CD4-positive, alpha-beta T cell treated with Interleukin-17A for 1 hour (primary cell): Measurements from ENCODE around the gene CCDC194.

Experiments used
- DNase-seq: peaks from one replicate; pipeline ENCODE4 v3.0.0-alpha.2; 2020

CCDC194 gene

DNA sequence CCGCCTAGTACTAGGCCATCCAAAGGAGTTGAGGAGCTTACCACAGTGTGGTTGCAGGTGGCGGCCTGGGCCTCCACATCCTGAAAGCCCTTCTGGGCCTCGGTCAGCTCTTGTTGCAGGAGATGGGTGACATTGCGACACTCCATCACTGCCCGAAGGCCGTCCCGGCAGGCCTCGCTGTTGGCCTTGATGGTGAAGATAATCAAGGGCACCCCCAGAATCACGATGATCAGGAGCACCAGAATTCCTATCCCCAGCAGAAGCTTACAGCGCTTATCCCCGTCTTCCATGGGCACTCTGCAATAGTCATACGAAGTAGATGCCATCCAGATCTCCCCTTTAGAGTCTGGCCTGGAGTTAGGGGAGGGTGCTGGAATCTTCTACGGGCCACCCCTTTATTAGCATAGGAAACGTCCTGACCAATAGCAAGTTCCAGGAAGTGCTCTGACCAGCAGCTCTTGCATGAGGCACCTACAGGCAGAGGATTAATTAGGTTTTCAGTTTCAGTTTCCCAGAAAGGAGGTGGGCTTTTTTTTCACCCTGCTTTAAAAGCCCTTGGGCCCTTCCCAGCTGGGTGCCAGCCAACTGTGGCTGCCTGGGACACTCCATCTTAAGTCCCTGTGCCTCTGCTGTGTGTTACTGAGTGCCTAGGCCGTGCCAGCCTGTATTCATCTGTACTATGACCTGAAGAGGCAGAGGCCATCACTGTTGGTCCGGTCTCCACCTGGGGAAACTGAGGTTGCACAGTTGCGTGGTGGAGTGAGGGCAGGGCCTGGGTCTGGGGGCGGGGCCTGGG lies 11.5 kb upstream of the CCDC194 start, which contains the start of gene BST2:
Gene BST2 (minus strand): TSS at position 381 of the 796 bp plus-strand sequence. CDS start 55 bp downstream, at position 326.
- peak; percentile 85 for DNase-seq

DNA sequence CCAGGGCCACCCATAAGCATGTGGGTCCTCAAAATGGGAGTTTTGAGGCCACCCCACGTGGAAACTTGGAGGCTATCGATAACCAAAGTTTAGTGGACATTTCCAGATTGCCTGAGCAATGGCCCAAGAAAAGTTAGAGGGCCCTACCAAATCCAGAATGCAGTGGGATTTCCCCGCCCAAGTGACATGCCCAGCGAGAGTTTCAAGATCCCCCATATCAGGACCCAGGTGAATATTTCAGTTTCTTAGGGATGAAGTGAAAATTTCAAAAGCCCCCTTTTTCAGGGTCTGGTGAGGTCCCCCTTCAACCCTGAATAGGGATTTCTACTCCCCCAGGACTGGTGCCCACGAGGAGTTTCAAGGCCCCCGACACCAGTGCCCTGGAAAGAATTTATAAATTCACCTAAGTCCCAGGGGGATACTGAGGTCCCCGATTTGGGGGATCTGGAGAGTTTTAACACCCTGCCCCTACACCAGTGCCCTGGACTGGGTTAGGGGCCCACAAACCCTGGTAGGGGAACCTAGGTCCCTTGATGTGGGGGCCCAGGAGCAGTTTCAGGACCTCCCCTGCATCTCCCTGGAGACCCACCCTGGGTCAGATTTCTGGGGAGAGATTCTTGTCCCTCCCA lies 10.7 kb upstream of the CCDC194 start:
- DNase-seq, result no peak

DNA sequence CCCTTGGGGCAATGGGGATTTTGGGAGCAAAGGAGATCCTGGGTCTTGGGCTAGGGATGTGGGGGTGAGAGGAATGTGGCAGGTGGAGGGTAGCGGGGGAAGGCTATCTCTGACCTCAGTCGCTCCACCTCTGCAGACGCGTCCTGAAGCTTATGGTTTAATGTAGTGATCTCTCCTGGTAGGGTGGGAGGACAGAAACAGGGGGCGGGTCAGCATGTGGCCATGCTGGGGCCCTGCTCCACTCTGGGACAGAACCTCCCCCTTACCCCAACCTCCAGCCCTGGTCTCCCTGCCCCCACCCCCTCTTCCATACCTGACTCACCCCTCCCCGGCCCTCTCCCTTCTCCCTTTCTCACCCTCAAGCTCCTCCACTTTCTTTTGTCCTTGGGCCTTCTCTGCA lies 10.0 kb upstream of the CCDC194 start:
- no peak for DNase-seq

DNA sequence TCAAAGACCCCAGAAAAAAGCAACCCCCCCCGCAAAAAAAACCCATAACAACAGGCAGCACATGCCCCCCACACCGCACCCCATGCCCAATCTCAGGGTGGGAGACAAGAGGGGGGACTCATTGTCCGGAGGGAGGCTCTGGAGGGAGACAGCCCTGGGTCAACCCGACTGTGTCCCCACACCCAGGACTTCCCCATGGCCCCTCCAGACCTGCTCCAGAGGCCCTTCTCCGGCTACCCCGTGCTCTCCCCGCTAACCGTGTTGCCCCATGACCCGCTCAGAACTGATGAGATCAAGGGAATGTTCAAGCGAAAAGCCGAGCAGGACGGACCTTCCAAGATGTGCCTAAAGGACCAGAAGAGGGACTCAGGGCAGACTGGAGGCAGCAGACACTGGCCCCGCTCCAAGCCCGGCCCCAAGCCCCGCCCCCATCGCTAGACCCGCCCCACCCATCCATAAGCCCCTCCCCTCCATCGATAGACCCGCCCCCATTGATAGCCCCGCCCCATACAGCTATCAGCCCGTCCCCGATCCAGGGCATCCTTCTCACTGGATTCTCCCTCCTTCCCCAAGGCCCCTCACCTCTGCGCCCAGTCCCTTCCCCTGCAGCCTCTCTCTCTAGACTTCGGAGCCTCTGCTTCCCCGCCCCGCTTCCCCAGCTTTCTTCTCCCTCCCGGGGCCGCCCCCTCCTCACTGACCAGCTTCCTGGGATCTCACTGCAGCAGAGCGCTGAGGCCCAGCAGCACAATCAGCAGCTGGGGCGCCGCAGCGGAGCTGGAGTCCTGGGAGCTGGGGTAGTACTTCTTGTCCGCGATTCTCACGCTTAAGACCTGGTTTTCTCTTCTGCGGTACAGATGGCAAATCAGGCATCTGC lies 9.2 kb upstream of the CCDC194 start:
- DNase-seq, result peak; percentile 48

DNA sequence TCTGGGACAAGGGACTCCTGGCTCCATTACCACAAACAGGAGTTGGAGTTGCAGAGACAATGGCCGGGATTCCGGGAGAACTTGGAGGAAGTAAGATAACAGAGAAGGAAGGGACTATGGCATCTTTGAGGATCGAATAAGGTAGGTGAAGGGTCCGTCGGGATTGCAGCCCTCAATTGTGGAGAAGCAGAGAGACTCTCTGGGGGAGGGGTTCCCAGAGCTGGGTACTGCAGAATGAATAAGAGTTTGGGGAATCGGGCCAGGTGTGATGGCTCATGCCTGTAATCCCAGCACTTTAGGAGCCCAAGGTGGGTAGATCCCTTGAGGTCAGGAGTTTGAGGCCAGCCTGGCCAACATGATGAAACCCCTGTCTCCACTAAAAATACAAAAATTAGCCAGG lies 7.6 kb upstream of the CCDC194 start:
- DNase-seq, result no peak

DNA sequence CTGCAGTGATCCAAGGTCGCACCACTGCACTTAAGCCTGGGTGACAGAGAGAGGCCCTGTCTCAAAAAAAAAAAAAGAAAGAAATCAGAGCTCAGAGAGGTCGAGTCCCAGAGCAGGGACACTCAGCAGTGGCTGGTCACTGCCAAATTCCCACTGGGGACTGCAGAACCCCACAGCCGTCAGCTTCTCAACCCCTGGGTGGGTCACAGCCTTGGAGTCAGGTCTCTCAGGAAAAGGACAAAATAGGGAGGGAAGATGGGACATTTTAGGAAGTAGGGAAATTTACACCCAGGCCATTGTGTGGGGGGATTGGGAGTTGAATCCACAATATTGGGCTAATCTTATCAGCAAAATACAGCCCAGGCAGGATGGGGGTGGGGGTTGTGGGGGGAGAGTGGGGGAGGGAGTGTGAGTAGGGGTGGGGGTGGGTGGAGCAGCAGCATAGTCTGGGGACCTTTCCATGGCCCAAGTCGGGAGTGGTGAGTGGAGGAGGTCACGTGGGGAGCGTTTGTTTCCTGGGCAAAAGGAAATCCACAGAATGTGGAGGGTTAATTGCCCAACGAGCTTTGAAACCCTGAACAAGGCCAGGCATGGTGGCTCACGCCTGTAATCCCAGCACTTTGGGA lies 5.0 kb upstream of the CCDC194 start:
- no peak for DNase-seq

DNA sequence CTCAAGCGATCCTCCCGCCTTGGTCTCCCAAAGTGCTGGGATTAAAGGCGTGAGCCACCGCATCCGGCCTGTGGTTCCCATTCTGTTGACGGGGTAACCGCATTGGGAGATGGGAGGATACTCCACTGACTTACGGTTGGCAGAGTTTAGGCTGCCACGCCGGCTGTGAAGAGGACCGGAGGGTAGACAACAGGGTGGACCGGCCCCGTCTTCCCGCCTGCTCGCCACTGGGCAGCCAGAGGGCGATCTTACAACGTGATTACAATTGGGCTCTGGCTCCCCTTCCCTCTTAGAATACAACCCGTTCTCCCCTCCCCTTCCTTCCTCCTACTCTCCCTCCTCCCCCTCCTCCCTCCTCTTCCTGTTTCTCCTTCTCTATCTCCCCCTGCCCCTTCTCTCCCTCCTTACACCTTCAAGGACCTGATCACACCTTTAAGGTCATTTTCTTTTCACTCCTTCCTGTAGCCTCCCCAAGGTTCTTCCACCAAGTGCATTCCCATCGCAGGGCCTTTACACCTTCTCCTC lies 957 bp upstream of the CCDC194 start:
- peak; percentile 77 for DNase-seq

DNA sequence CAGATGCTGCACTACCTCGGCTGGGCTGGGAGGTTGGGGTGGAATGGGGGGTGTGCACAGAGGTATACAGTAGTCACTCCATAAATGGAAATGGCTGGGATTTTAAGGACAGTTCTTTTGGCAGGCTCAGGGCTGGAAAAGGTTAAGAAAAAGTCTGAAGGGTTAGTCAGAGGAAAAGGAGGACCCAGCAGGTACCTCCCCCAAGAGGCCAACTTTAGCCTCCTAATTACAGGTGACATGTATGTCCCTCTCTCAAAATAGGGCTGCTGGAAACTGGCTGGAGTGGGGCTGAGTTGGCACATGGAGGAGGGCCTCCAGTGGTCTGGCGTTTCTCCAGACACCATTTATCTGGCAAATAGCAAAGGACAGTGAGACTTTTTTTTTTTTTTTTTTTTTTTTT lies 994 bp downstream of the CCDC194 start:
- DNase-seq, result no peak

DNA sequence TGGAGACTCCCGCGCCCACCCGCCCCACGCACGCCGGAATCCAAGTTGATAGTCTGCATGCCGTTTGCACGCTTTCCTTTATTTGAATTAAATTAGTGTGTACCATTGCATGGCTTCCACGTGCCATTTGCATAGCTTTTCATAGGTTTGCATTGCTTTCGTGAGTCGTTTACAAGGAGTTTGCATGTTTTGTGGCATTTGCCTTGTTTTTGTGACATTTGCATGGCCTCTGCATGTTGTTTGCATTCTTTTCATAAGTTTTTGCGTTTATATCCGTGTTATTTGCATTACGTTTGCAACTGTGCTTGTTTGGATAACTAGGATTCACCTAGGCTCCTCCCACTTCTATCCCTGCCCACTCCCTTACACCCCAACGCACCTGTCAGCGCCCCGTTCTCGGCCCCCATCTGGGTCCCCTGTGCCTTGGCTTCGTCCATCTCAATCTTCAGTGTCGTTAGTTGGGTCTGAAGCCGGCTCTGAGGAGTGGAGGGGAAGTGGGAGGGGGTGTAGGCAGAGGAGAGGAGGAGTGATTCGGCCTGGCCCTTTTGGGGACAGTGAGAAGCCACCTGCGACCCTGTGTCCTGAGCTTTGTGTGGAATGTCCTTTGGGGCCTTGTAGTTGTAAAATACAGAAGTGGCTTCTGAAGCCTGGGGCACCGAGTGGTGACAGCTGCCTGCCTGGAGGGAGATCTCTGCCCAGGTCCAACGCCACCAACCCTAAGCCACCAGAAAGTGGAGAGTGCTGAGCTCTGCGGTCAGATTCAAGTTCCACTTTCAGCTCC lies 2.4 kb downstream of the CCDC194 start:
- no peak for DNase-seq

DNA sequence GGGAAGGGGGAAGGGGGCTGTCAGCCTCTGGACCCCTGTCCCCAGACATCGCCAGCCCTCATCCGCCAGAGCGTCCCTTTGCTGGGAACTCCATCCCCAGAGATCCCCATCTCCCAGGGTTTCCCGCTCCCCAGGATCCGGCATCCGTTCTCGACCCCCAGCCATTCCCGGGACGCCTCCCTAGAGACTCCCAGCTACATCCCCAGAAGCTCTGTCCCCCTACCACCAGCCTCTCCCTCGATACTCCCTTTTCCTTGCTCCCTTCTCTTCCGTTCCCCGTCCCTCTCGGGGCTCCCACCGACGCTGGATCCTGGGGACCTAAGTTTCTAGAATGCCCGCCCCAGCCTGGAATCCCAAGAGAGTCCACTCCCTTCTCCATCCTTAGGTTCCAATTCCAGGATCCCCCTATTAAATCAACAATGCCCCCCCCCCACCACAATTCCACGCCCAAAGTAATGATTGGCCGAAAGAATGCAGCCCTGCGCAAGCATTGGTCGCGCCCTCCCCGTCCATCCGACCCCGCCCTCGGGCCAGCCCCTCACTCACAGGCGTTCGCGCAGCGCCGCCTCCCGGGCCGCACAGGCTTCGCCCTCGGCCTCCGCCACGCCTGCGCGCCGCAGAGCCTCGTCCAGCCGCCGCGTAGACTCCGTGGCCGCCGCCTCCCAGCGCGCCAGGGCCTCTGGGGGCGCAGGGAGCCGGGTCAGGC lies 3.2 kb downstream of the CCDC194 start:
- peak; percentile 86 for DNase-seq

DNA sequence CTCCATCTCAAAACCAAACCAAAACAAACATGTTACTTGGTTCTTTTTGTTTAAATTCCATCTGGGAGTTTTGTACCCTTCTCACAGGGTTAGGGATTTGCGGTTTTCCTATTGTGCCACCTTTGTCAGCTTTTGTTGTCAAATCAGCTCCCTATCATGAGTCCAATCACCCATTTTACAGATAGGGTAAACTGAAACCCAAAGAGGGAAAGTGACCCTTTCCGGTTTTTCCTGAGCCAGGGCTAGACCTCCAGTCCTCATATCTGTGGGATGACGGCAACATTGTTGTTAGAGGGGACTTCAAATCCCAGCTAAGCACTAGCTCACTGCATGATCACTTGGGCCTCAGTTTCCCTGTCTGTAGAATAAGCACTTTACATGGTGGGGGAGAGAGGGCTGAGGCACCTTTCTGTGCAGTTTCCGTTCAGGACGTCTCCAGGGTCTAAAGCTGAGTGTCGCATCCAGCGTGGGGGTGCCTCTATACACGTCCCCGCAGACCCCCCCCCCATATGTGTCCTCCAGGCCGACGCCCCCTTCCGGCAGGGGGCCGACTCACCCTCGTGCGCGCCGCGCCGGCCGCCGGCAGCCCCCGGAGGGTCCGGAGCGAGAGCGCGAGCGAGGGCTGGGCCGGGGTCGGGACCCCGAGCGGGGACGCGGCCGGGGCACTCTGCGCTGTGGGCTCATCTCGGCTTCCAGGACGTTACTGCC lies 3.9 kb downstream of the CCDC194 start:
- no peak for DNase-seq

DNA sequence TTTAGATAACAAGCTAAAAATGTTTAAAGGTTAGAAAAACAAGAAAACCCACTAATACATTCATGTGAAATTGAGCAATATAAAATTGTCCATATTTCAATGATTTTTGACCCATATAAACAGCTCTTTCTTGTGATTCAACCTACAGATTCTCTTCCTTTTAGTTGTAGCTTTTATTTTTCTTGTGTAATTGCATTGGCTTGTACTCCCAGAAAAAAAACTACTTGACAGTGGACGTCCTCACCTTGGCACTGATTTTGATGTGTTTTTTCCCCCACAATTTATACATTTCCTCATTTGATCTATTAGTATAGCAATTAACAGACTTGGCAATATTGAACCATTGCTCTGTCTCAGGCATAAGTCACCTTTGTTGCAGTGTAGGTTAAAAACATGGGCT lies 4.7 kb downstream of the CCDC194 start:
- no peak for DNase-seq

DNA sequence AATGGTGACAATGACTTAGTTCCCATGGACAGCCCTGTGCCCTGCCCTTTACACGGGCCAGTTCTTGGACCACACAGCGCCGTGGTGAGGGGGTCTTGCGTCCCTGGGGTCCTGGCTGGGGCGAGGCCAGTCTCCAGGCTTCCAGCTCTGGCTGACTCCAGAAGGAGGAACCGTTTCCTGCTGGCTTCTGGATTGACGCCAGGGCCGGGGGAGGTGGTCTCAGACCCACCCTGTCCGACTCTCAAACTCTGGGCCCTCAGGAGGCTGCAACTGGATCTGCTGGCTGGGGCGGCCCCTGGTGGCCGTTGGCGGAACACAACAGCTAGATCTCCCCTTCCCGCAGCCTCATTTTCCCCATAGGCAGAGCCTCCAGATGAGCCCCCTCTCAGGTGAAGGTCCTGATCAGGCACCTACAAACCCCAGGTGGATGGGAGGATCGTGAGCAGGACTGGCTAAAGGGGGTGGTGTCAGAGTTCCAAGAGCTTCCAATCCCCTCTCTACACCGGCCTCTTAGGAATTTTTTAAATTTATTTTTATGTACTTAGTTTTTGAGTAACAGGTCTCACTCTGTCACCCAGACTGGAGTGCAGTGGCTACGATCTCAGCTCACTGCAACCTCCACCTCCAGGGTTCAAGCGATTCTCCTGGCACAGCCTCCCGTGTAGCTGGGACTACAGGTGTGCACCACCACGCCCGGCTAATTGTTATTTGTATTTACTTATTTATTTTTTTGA lies 8.0 kb downstream of the CCDC194 start:
- DNase-seq, result peak; percentile 62

DNA sequence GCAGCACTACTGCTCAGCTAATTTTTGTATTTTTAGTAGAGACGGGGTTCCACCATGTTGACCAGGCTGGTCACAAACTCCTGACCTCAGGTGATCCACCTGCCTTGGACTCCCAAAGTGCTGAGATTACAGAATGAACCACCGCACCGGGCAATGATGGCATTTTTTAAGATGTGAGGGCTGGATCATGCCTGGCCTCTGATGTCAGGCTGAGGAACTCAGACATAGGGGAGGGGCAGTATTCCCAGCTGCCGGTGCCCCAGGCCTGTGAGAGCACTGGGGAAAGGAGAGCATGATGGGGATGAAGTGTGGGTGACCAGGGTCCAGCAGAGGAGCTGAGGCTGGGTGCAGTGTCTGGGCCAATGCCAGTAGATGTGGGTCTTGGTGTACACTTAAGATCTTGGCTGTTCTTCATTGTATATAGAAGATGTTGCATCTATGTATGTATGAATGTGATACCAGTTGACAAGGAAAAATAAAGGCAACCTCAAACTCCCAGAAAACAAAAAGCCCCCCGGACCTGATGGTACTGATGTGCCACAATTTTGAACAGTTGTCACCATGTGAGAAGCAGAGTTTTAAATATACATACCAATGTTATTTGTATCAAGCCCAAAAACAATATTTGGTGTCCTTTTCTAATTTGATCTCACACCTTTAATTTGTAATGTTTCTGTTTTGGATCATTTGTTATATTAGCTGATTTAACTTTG lies 13.4 kb downstream of the CCDC194 start:
- no peak for DNase-seq

DNA sequence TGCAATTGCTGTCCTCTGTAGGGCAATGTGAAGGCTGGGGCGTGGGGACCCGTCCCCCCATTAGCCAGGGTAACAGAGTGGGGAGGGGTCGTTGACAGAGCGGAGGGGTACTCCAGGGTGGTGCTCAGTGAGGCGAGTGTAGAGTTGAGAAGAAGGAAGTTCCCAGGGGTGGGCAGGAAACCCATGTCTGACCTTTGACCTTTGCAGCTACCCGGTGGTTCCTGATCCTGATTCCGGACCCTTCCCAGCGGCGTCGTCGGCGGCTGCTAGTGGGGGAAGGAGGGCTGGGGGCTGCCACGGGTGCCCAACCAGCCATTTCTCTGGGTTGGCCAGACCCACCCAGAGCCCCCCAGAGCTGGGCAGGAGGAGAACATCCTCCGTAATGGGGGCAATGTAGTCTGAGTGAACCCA lies 14.8 kb downstream of the CCDC194 start:
- DNase-seq, result no peak

DNA sequence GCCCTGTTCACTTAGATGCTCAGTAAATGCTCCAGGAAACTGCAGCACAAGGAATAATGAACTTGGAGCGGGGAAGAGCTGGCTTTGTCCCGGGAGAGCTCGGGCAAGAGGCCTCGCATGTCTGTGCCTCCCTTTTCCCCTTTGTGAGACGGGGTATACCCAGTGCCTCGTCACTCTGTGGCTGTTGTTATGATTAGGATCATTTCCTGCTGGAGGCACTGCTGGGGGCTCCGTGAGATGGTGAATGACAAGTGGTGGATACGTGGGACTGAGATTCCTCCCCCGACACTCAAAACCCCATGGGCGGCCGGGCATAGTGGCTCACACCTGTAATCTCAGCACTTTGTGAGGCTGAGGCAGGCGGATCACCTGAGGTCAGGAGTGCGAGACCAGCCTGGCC lies 15.7 kb downstream of the CCDC194 start:
- no peak for DNase-seq

DNA sequence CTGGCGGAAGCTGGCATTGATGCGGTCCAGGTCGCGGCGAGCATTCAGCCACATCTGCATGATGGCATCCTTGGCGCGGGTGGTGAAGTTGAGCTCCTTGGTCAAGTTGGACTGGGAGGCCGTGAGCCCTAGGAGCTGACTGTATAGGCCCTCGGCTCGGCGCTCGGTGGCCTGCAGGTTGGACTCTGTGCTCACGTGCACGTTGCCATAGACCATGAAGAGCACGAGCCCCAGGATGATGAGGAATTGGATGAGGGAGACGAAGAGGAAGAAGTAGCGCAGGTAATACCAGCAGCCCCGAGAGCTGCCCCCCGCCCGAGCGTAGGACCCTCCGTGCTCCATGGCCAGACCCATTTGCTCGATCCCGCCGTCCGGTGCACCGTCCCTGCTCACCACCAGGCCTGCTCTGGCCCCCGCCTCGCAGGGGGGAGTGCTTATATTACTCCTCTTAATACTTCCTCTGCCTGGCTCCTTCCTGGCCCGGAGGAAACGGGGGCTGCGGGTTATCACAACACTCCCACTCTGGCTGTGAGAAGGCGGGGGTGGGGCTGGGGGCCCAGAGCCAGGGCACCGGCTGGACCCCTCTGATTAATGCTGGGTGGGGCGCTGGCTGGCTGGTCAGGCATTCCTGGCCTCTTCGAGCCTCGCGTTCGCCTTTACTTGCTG lies 16.9 kb downstream of the CCDC194 start, which contains the start of gene PLVAP:
Gene PLVAP (minus strand): TSS at position 408 of the 666 bp plus-strand sequence. CDS start 54 bp downstream, at position 354.
- DNase-seq, result no peak

DNA sequence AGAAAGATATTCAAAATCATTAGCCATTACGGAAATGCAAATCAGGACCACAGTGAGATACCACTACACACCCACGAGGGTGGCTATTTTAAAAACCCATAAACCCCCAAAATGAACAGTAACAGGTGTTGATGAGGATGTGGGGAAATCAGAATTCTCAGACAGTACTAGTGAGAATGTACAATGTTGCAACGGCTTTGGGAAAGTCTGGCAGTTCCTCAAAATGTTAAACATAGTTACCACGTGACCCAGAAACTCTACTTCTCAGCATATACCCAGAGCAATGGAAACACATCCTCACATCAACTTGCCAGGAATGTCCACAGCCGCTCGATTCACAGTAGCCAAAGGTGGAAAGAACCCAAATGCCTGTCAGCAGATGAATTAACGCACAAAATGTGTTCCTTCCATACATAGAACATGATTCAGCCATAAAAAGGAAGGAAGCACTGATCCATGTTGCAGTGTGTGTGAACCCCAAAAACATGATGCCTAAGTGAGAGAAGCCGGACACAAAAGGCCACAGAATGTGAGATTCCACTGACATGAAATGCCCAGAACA lies 23.9 kb downstream of the CCDC194 start:
- DNase-seq, result no peak
